Left renal cortex interstitium (tissue), 4 donors: Measurements from ENCODE around the gene SPIRE1. TPM values are rescaled to one million over a fixed set of nuclear protein-coding genes. Genes with fewer than 3 reads are reported as not detected.
"Not testable (repeated sequence)": the region's sequence is repeated elsewhere in the genome, so short reads cannot be mapped to it uniquely, and the experiment has no call there.

Experiments
- DNase-seq, 4 donors: peaks; one replicate each; pipeline ENCODE4 v3.0.0-alpha.2; 2013; ENCODE audit warnings: low read depth in 4 of 4, low spot score in 2 of 4, missing footprints in 1 of 4
- polyA plus RNA-seq, 4 donors: library from polyadenylated mRNA; unstranded; fragments of 120-200 nt; gene quantifications; one replicate each; pipeline ENCODE4 v1.2.1, GENCODE V29; 2013; ENCODE audit not compliant: insufficient read length in 4 of 4

SPIRE1 gene
- polyA plus RNA-seq, 4 donors, result 32.0 to 37.3 (median 32.3) TPM

GRCh38 chr18:12423820-12424219 is 234.1 kb downstream of the SPIRE1 start:
- no peak for DNase-seq

DNA sequence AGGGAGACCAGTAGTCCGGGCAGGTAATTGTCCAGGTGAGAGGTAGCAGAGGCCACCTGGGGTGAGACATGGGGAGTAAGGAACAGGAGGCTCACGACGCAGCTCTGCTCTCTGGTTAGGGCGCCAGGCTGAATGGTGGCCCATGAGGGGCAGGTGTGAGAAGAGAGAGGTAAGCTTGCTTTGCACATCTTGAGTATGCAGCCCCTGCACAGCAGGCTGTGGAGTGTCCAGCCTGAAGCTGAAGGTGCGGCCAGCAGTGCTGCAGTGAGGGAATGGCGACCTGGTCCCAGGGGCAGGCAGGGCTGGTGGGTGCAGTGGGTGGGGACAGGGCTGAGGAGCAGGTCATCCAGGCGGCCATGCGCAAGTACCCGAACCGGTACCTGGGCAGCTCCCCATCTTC is 234.5 kb downstream of the SPIRE1 start:
- no peak for DNase-seq

- DNase-seq, result no peak
Observed at GRCh38 chr18:12422936-12423335, 235.0 kb downstream of the SPIRE1 start.

DNA sequence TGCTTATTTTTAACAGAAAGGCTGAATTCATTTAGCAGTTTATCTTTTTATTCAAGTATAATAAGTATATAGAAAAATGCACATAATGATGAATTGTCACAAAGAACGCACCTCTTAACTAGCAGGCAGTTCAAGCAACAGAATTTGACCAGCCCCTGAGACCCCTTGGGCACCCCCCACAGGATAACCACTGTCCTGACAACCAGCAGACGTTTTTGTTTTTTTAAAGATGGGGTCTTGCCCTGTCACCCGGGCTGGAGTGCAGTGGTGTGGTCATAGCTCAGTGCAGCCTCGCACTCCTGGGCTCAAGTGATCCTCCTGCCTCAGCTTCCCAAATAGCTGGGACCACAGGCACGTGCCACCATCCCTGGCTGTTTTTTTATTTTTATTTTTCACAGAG is 236.2 kb downstream of the SPIRE1 start:
- no peak for DNase-seq

DNA sequence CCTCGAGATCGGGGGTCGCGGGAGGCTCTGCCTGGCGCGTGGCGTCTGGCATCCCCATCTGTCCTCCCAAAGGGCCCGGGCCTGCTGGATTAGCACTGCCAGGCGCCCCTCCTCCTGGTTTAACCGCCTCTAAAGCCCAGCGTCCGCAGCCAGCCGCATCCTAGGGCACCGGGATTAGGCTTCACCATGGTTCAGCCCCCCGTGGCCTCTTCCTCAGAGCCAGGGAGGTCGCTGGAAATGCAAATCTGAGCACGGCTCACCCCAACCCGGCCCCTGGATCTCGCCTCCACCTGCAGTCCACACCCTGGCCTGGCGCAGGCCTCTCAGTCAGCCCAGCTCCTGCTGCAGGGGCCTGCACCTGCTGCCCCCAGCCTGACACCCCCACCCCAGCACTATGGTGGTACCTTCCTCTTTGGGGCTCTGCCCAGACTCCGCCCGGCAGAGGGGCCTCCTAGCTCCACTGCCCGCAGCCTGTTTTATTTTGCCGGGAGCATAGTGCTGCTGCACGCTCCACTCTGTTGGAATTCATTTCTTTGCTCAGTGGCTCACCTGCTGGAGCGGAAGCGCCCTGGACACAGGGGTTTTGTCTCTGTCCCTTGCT is 237.0 kb downstream of the SPIRE1 start:
- DNase-seq, result peak in 1 of 4 donors; percentile 55

- DNase-seq, result no peak
Observed at GRCh38 chr18:12417687-12418086, 240.2 kb downstream of the SPIRE1 start.

DNA sequence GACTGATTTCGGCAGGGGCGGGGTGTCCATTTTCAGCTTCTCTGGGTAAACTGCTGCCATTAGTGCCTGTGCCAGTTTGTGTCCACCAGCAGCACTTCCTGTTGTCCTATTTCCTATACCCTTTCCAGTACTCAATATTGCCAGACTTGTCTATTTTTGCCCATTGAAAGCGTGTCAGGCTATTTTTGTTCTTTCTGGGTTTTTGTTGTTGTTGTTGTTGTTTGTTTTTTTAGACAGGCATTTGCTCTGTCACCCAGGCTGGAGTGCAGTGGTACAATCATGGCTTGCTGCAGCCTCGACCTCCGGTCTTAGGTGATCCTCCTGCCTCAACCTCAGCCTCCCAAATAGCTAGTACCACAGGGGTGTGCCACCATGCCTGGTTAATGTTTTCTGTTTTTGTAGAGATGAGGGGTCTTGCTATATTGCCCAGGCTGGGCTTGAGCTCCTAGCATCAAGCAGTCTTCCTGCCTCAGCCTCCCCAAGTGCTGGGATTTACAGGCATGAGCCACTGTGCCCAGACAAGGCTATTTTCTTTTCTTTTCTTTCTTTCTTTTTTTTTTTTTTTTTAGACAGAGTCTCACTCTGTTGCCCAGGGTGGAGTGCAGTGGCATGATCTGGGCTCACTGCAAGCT is 241.7 kb downstream of the SPIRE1 start:
- DNase-seq, result no peak

- no peak for DNase-seq
Observed at GRCh38 chr18:12411456-12411855, 246.5 kb downstream of the SPIRE1 start.

GRCh38 chr18:12410747-12411146 is 247.2 kb downstream of the SPIRE1 start:
- DNase-seq, result not testable (repeated sequence)

DNA sequence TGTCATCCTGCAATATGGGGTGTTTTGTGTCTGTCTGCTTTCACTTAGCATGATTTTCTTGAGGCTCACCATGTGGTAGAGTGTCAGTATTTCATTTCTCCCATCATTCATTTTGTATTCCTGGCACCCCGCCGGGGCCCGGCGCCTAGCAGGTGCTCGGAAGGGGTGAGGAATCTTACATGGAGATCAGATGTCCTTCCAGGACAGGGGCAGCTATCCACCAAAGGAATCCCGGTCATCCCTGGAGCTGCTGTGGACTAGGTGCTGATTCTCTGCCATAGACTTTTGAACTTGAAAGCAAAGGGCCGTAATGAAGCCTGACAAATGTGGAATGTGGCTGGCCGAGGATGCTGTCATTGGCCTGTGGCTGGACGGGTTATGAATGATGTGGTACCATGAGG is 247.8 kb downstream of the SPIRE1 start:
- DNase-seq, result no peak

DNA sequence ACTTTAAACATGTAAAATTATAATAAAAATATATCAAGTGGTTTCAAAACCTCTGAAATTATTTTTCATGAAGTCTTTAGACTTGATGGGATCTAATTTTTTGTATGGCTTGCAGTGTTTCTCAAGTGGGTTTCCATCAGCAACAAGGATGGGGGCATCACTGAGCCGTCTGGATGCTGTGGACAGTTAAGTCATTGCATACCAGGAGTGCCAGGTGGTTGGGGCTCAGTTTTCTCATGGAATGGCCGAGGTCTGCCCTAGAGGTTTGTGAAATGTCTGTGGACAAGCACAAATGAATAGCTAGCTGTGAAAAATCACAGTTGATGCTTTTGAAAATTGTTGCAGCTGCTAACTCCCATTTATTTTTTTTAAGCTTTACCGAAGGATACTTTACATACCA is 248.4 kb downstream of the SPIRE1 start:
- no peak for DNase-seq

- DNase-seq, result peak in 1 of 4 donors; percentile 58
Observed at GRCh38 chr18:12408247-12408869, 249.5 kb downstream of the SPIRE1 start.

- DNase-seq, result no peak
Observed at GRCh38 chr18:12406371-12407111, 251.4 kb downstream of the SPIRE1 start.

- no peak for DNase-seq
Observed at GRCh38 chr18:12405066-12405465, 252.8 kb downstream of the SPIRE1 start.

GRCh38 chr18:12403601-12404506 is 254.1 kb downstream of the SPIRE1 start:
- DNase-seq, result no peak

DNA sequence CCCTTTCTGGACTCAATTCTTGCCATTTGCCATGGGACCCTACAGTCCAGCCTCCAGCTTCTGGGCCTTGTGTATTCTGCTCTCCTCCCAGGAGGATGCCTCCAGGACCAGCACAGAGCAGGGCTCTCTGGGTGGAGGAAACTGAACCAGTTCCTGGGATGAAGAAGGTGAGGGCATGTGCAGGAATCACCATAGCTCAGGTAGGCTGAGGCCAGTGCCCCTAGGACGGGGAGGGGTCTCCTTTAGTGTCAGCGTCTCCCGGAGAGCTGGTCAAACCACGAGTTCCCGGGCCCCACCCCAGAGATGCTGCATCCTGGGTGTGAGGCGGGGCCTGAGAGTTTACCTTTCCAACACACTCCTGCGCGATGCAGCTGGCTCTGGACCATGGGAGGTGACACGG is 256.0 kb downstream of the SPIRE1 start:
- no peak for DNase-seq

DNA sequence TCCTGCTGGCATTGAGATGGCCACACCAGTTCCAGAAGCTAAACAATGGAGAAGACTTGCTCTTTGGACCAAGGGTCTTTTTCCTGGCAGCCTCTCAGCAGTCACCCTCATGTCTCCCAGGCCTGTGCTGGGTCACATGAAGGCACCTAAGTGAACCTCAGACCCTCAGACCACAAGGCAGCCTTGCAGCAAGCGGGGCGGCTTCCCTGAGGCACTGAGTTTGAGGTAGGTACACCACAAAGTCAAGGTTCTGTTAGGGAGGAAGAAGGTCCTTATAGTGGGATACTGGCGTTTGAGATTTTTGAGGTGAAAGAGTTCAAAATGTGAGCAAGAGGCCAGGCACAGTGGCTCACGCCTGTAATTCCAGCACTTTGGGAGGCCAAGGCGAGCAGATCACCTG is 258.7 kb downstream of the SPIRE1 start:
- no peak for DNase-seq

- DNase-seq, result no peak
Observed at GRCh38 chr18:12398625-12399024, 259.3 kb downstream of the SPIRE1 start.

- no peak for DNase-seq
Observed at GRCh38 chr18:12397793-12398192, 260.1 kb downstream of the SPIRE1 start.

GRCh38 chr18:12397254-12397653 is 260.7 kb downstream of the SPIRE1 start:
- DNase-seq, result no peak
